SU-DHL-6 (cell line): Measurements from ENCODE around the gene STK38.

Experiments used
- CTCF ChIP-seq: fragments of 200-600 bp; sonication (generic); IDR thresholded peaks from one replicate; pipeline ENCODE4 v1.5.1; 2017; ENCODE audit warnings: antibody characterized with exemption, mild to moderate bottlenecking, low read length, moderate library complexity; ENCODE audit not compliant: insufficient read depth, poor library complexity, severe bottlenecking
- EZH2phosphoT487 ChIP-seq: fragments of 200-600 bp; sonication (generic), shearing (Covaris generic); conservative IDR thresholded peaks from 2 replicates; pipeline ENCODE4 v1.6.1; 2018; ENCODE audit warnings: mild to moderate bottlenecking, antibody characterized with exemption, low read length, moderate library complexity, mixed read lengths

DNA sequence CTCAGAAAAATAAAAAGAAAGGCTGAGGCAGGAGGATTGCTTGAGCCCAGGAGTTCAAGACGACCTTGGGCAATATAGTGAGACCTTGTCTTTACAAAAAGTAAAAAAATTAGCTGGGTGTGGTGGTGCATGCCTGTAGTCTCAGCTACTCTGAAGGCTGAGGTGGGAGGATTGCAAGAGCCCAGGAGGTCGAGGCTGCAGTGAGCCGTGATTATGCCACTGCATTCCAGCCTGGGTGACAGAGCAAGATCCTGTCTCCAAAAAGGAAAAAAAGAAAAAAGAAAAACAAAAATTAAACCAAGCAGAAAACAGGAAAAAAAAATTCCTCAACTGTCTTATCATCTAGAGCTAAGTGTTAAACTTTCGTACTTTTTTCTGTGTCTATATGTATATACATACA lies 34.4 kb upstream of the STK38 start:
- TF ChIP-seq CTCF (no peak), EZH2phosphoT487 (no peak)
